NT2/D1 (cell line): ENCODE data around the gene RASL11A.

Experiments
- YY1 ChIP-seq: IDR thresholded peaks from 2 replicates; pipeline ENCODE4 v1.6.1; 2011; ENCODE audit not compliant: insufficient read length, insufficient read depth
- ZNF274 ChIP-seq: IDR thresholded peaks from 2 replicates; pipeline ENCODE4 v1.6.1; 2011; ENCODE audit warnings: mild to moderate bottlenecking, low read depth, low read length

- TF ChIP-seq ZNF274 (no peak), YY1 (no peak)
Observed at GRCh38 chr13:27281420-27281819, 10.8 kb downstream of the RASL11A start.
